GM12875 (cell line): ENCODE measurements around the gene ARL15.

Experiments used
- H3K4me3 ChIP-seq: one replicate; pipeline ENCODE4 v1.5.1; 2011; ENCODE audit warnings: low read depth, low read length, control low read depth
- TF ChIP-seq, protein P1 (sequence below): IDR thresholded peaks from 2 replicates; pipeline ENCODE4 v1.5.1; 2011; ENCODE audit warnings: low read depth, mild to moderate bottlenecking, control low read depth, inconsistent platforms, low read length, moderate library complexity, borderline replicate concordance; ENCODE audit not compliant: insufficient read depth

The ARL15 gene

DNA sequence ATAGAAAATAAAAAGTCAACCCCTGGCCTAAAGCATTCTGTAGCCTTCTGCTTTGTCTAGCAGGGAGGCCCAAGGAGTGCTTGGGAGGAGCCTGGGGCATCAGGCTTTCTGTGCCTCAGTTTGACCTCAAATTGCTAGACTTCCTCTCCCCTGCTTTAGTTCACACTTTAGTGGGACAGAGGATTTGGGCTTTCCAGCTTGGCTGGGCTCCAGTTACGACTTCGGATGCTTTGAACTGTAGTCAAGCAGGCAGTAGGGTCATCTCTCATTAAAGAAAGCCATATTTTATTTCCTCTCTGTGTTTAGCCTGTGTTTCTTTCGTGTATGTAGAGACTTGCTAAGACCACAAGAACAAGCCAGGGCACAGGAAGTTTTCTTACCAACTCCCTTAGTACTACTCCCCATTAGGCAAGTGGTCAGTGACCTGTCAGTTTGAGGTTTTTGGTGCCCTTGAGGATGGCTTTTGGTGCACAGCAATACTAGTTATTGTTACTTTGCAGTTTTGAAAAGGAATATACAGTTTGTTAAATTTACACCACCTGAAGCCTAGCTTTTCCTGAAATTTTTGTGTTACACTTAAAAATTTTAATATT is 415.2 kb downstream of the ARL15 start:
- H3K4me3 ChIP-seq: no peak overlapping the region
- TF ChIP-seq, protein P1, sequence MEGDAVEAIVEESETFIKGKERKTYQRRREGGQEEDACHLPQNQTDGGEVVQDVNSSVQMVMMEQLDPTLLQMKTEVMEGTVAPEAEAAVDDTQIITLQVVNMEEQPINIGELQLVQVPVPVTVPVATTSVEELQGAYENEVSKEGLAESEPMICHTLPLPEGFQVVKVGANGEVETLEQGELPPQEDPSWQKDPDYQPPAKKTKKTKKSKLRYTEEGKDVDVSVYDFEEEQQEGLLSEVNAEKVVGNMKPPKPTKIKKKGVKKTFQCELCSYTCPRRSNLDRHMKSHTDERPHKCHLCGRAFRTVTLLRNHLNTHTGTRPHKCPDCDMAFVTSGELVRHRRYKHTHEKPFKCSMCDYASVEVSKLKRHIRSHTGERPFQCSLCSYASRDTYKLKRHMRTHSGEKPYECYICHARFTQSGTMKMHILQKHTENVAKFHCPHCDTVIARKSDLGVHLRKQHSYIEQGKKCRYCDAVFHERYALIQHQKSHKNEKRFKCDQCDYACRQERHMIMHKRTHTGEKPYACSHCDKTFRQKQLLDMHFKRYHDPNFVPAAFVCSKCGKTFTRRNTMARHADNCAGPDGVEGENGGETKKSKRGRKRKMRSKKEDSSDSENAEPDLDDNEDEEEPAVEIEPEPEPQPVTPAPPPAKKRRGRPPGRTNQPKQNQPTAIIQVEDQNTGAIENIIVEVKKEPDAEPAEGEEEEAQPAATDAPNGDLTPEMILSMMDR: no peak

- TF ChIP-seq, protein P1: no peak
- no peak overlapping the region for H3K4me3 ChIP-seq
Measured at GRCh38 chr5:53893626-53894025, 416.7 kb downstream of the ARL15 start.

DNA sequence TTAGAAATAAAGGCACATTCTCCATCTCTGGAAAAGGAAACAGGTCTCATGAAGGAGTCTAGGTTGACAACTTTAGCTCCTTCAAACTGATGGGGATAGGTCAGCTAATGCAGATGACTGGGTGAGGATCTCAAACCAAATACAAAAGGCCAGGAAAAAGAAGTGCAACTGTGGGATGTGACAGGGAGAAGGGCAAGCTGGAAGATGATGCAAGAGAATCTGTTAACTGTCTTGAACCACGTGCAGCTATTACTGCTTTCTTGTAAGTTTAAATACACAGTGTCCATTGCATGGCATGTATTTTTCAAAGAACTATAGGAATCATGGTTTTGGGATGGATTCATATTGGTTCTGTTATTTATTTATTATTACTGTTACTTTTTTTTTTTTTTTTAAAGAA is 418.1 kb downstream of the ARL15 start:
- TF ChIP-seq, protein P1: no peak
- no peak overlapping the region for H3K4me3 ChIP-seq

- no peak overlapping the region for H3K4me3 ChIP-seq
- TF ChIP-seq, protein P1: no peak
Measured at GRCh38 chr5:53891159-53891558, 419.2 kb downstream of the ARL15 start.

GRCh38 chr5:53890490-53890889 is 419.9 kb downstream of the ARL15 start:
- TF ChIP-seq, protein P1: no peak
- no peak overlapping the region for H3K4me3 ChIP-seq

- TF ChIP-seq, protein P1: no peak
- H3K4me3 ChIP-seq: no peak overlapping the region
Measured at GRCh38 chr5:53884844-53885243, 425.5 kb downstream of the ARL15 start.

DNA sequence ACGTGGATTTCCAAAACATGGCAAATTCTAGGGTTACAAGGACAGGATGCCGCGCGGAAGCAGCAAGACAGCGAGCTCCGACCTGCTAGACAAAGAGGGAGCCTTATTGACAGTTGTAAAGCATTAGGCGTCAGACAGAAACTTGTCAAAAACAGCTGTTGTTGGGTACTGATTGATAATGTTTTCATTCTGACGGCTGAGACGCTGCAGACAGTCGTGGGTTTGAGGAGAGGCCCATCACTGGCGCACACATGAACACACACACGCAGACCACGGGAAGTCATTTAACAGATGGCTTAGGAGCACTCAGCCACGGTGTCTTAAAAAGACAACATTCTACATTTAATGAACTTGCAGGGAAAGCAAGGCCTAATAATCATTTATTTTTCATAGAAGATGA is 426.0 kb downstream of the ARL15 start:
- TF ChIP-seq, protein P1: no peak
- no peak overlapping the region for H3K4me3 ChIP-seq
